Measurements from ENCODE around the gene SIN3B. TPM values are rescaled to one million over a fixed set of nuclear protein-coding genes. Genes with fewer than 3 reads are reported as not detected.

SIN3B gene
- polyA plus RNA-seq, 1 donor from 2014 or later = 31.2 TPM

- Histone ChIP-seq H3K79me2 (replicated peaks; ENCODE audit: insufficient read depth, low read length) (no peaks in the 10 kb centered on the region), H3K9ac (ENCODE audit: low read length) (no peak overlapping the region), H3K9me2 (ENCODE audit: insufficient read depth, low read length) (no peaks in the 10 kb centered on the region), H3K4me3 (ENCODE audit: low read length) (no peak overlapping the region), H3K27me3 (ENCODE audit: insufficient read depth, low read depth, low read length) (no peaks in the 10 kb centered on the region), H3K36me3 (ENCODE audit: insufficient read depth, low read length) (no peaks in the 10 kb centered on the region), H3K27ac (ENCODE audit: low read length) (no peak overlapping the region), H3F3A (ENCODE audit: insufficient read depth, low read length, poor library complexity, severe bottlenecking) (no peaks in the 10 kb centered on the region), H3K9me3 (ENCODE audit: low read length) (no peaks in the 10 kb centered on the region), H2AFZ (ENCODE audit: low read depth, low read length) (no peak overlapping the region), H3K4me2 (ENCODE audit: low read length) (no peak overlapping the region), H4K20me1 (ENCODE audit: insufficient read depth) (no peaks in the 10 kb centered on the region)
- TF ChIP-seq SMC3 (conservative IDR thresholded peaks at IDR 0.05; ENCODE audit: poor library complexity) (no peak), REST (IDR thresholded peaks at IDR 0.05; ENCODE audit: borderline replicate concordance) (no peak), MXI1 (conservative IDR thresholded peaks at IDR 0.05; ENCODE audit: poor library complexity, severe bottlenecking) (no peak), EP300 (conservative IDR thresholded peaks at IDR 0.05; ENCODE audit: poor library complexity, severe bottlenecking) (no peak), RAD21 (conservative IDR thresholded peaks at IDR 0.05) (no peak), EZH2 (IDR thresholded peaks at IDR 0.05; ENCODE audit: borderline replicate concordance, insufficient read depth, low read length, poor library complexity, severe bottlenecking) (no peak), TAF1 (IDR thresholded peaks at IDR 0.05; ENCODE audit: low read depth) (no peak), POLR2AphosphoS5 (IDR thresholded peaks at IDR 0.05) (no peak), CTCF (IDR thresholded peaks at IDR 0.05; ENCODE audit: poor library complexity, severe bottlenecking) (no peak)
Observed at GRCh38 chr19:16875584-16876555, 46.7 kb downstream of the SIN3B start.

GRCh38 chr19:16876904-16877361 lies 47.7 kb downstream of the SIN3B start:
- H3K36me3 ChIP-seq (ENCODE audit: insufficient read depth, low read length) = no peaks in the 10 kb centered on the region
- no peaks in the 10 kb centered on the region for H3F3A ChIP-seq (ENCODE audit: insufficient read depth, low read length, poor library complexity, severe bottlenecking)
- H3K79me2 ChIP-seq (replicated peaks; ENCODE audit: insufficient read depth, low read length) = no peaks in the 10 kb centered on the region
- peaks cover 5% of the 10 kb centered on the region for H3K9me3 ChIP-seq (ENCODE audit: low read length)
- H3K27me3 ChIP-seq (ENCODE audit: insufficient read depth, low read depth, low read length) = no peaks in the 10 kb centered on the region
- no peaks in the 10 kb centered on the region for H3K9me2 ChIP-seq (ENCODE audit: insufficient read depth, low read length)
- TF ChIP-seq SMC3 (conservative IDR thresholded peaks at IDR 0.05; ENCODE audit: poor library complexity) (no peak), CTCF (IDR thresholded peaks at IDR 0.05; ENCODE audit: poor library complexity, severe bottlenecking) (no peak), REST (IDR thresholded peaks at IDR 0.05; ENCODE audit: borderline replicate concordance) (no peak), POLR2AphosphoS5 (IDR thresholded peaks at IDR 0.05) (no peak), RAD21 (conservative IDR thresholded peaks at IDR 0.05) (no peak)
- no peak overlapping the region for H3K9ac ChIP-seq (ENCODE audit: low read length)
- no peaks in the 10 kb centered on the region for H4K20me1 ChIP-seq (ENCODE audit: insufficient read depth)
- no peak overlapping the region for H3K27ac ChIP-seq (ENCODE audit: low read length)
- H3K4me2 ChIP-seq (ENCODE audit: low read length) = no peak overlapping the region
- H2AFZ ChIP-seq (ENCODE audit: low read depth, low read length) = no peak overlapping the region
- H3K4me3 ChIP-seq (ENCODE audit: low read length) = no peak overlapping the region
